Testis (tissue), 2 donors: ENCODE results near the gene SYMPK.

Experiments
- CTCF ChIP-seq, 3 experiments: fragments of 450-650 bp in 2 of 3; fragments of 200-600 bp in 1 of 3; sonication (generic) in 1 of 3; IDR thresholded peaks; one replicate each; pipeline ENCODE4 v1.5.1; 2016 to 2019; ENCODE audit warnings: antibody characterized with exemption in 3 of 3, mild to moderate bottlenecking in 2 of 3, moderate library complexity in 1 of 3
- POLR2A ChIP-seq: fragments of 450-650 bp; IDR thresholded peaks from one replicate; pipeline ENCODE4 v1.6.1; 2017; ENCODE audit warnings: antibody characterized with exemption, mild to moderate bottlenecking, moderate library complexity

- TF ChIP-seq CTCF (IDR thresholded peaks at IDR 0.05) = no peak
- TF ChIP-seq POLR2A = no peak
These were observed 440 bp upstream of the SYMPK start for GRCh38 chr19:45863335-45863839.
